Mesenteric fat pad (tissue), 1 donor: ENCODE data around the gene BMPR1B. TPM values are rescaled to one million over a fixed set of nuclear protein-coding genes. Genes with fewer than 3 reads are reported as not detected.

Source experiments
- DNase-seq: peaks from one replicate; pipeline ENCODE4 v3.0.0-alpha.2; 2020; ENCODE audit warnings: low spot score
- long read RNA-seq: library from polyadenylated mRNA; unstranded; transcript quantifications from one replicate; pipeline ENCODE4 v2.0.0, GENCODE V29; 2020
- total RNA-seq: library from RNA; stranded (reverse); fragmentation: NEBNext Ultra II Directional; extraction: Animal tissue kit (Norgen Biotek cat#: 25700); gene quantifications from one replicate; pipeline ENCODE4 v1.2.1, GENCODE V29; 2021
- donor health status: DM: yes; HTN: yes; CAD: no.

Gene BMPR1B
- 0.45 TPM for total RNA-seq
- long read RNA-seq, result 0 reads

DNA sequence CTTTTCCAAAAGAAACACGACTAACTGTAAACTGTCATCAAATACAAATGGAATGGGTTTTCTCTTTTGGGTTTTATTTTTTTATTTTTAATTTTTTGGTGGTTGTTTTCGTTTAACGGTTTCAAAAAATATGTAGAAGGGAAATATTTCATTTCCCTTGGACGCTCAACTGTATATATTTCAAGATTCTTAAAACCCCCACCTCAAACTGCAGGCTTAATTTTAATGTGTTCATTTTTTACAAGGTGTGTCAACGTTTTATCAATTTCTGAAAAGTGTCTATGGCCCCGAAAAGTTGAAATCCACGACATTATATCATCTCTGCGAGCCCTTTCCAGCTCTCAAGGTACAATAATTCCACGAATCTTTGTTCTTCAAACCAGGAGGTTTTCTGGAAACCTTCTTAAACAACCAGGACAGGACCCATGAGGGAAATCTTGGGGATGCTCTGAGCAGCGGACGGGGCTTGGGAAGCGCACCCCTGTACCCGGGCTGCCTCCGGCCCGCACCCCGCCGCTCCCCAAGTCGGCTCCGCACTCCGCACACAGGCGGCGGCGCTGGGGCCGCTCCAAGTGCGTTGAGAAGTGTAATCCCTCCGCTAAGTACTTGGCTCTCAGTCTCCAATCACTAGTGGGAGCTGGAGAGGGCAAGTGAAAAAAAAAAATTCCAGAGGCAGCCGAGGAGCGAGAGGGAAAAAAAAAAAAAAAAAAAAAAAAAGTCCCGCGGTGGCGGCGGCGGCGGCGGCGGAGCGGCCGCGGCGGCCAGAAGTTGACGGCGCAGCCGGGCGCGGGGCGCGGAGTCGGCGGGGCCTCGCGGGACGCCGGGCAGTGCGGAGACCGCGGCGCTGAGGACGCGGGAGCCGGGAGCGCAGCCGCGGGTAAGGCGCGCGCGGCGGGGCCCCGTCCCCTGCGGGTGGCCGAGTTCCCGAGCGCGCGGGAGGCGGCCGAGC lies at the start of gene BMPR1B:
TSS of gene BMPR1B (plus strand) at position 764 of the 949 bp plus-strand sequence. CDS start 346,470 bp downstream, outside the sequence.
- DNase-seq, result no peak

GRCh38 chr4:94711635-94712034 lies 46.1 kb upstream of the BMPR1B start:
- DNase-seq, result no peak

GRCh38 chr4:94714365-94715160 lies 43.2 kb upstream of the BMPR1B start:
- DNase-seq, result no peak

GRCh38 chr4:94715726-94716125 lies 42.0 kb upstream of the BMPR1B start:
- no peak for DNase-seq

- DNase-seq, result no peak
Observed at GRCh38 chr4:94721310-94721709, 36.4 kb upstream of the BMPR1B start.

- DNase-seq, result no peak
Observed at GRCh38 chr4:94722270-94722669, 35.5 kb upstream of the BMPR1B start.

- DNase-seq, result no peak
Observed at GRCh38 chr4:94722748-94723147, 35.0 kb upstream of the BMPR1B start.

- DNase-seq, result no peak
Observed at GRCh38 chr4:94724016-94724790, 33.6 kb upstream of the BMPR1B start.

- DNase-seq, result no peak
Observed at GRCh38 chr4:94726524-94727123, 31.1 kb upstream of the BMPR1B start.

GRCh38 chr4:94728056-94728766 lies 29.5 kb upstream of the BMPR1B start:
- no peak for DNase-seq

- no peak for DNase-seq
Observed at GRCh38 chr4:94732358-94732698, 25.4 kb upstream of the BMPR1B start.

GRCh38 chr4:94739741-94740140 lies 18.0 kb upstream of the BMPR1B start:
- DNase-seq, result no peak

DNA sequence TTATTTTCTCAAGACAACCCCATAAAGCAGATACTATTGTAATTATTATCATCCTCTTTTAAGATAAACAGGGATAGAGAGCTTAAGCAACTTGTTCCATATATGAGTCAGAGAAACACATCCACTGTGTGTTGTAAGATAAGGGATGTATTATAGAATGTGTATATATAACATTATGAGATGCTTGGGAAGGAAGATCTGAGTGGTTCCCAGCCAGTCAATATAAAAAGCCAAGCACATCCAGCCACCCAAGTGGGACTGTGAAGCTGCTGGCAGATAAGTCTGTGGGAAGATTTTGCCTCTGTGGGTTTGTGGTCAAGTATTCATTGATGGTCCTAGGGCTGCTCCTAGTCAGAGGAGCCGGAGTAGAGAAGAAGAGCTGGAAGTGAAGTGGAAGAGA lies 16.5 kb upstream of the BMPR1B start:
- no peak for DNase-seq

DNA sequence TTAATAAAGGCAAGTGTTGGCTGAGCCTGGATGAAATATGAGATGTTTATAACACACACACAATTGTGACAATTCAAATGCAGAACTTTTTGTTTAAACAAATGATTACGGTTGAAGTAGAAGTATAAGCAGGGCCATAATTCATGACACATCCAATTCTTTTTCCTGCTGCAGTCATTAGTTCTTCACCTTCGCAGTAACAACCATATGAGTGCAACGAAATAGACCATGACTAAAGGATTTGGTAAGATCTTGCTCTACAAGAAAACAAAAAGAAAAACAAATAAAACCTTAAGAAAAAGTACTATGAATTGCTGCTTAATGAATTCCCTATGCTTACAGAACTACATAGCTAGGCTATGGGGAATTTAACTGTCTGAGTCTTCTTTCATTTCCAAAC lies 13.9 kb upstream of the BMPR1B start:
- no peak for DNase-seq

DNA sequence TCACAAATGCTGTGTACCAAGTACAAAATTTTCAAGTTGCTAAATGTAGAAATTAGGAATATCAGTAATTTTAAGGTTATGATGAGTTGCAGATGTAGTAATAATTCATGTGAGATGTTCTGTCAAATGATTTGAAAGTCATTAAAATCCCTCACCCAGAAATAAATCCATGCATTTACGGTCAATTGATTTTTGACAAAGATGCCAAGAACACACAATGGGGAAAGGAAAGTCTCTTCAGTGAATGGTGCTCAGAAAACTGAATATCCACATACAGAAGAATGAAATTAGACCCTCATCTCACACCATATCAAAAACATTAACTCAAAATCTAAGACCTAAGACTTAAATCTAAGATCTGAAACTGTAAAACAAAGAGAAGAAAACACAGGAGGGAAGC lies 12.9 kb upstream of the BMPR1B start:
- DNase-seq, result no peak

GRCh38 chr4:94746746-94747145 lies 11.0 kb upstream of the BMPR1B start:
- DNase-seq, result no peak

- no peak for DNase-seq
Observed at GRCh38 chr4:94758141-94758699, 465 bp downstream of the BMPR1B start.

GRCh38 chr4:94758700-94759399 lies 1.1 kb downstream of the BMPR1B start:
- no peak for DNase-seq

DNA sequence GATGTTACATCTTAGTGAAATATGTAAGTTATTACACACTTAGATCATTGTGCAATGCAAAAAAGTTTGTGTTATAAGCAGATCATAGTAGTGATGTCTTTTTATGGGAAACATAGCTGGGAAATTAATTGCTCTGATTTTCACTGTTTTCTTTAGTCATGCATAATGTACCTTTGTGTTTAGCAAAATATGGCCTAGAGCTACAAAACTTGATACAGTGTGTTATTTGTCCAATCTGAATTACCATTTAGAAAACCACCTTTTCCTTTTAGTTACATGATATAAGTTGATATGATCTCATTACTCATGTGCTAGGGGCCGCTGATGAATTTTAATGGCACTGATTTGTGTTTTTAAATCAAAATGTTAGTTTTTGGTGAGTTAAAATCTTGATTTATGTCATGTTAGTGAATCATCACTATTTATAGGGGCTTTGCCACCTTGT lies 2.0 kb downstream of the BMPR1B start:
- DNase-seq, result no peak
